HepG2 (cell line): ENCODE measurements around the gene SMAP1. TPM values are rescaled to one million over a fixed set of nuclear protein-coding genes. Genes with fewer than 3 reads are reported as not detected.

Experiments used
- ARID2 ChIP-seq: sonication (generic); formaldehyde crosslinking; IDR thresholded peaks from 2 replicates; pipeline ENCODE4 v1.8.1; 2022; ENCODE audit warnings: mild to moderate bottlenecking, missing genetic modification reagents, borderline replicate concordance
- ARID3A ChIP-seq: IDR thresholded peaks from 2 replicates; pipeline ENCODE4 v1.6.1; 2012; ENCODE audit warnings: low read depth, low read length, improper control_type of control experiment
- CENPT ChIP-seq: sonication (generic); formaldehyde crosslinking; IDR thresholded peaks from 2 replicates; pipeline ENCODE4 v1.8.0; 2022; ENCODE audit warnings: low read depth, mild to moderate bottlenecking, moderate library complexity, missing genetic modification reagents
- KDM6A ChIP-seq: IDR thresholded peaks from 2 replicates; pipeline ENCODE4 v1.6.1; 2016; ENCODE audit warnings: low read depth
- MED8 ChIP-seq: sonication (generic); formaldehyde crosslinking; IDR thresholded peaks from 2 replicates; pipeline ENCODE4 v1.8.1; 2023; ENCODE audit warnings: mild to moderate bottlenecking, missing genetic modification reagents; ENCODE audit not compliant: insufficient replicate concordance
- MIER2 ChIP-seq: IDR thresholded peaks from 2 replicates; pipeline ENCODE4 v1.6.1; 2016; ENCODE audit warnings: missing biosample characterization, missing genetic modification reagents
- ZFY ChIP-seq: sonication (generic); formaldehyde crosslinking; IDR thresholded peaks from 2 replicates; pipeline ENCODE4 v1.4.0; 2020; ENCODE audit warnings: missing genetic modification reagents
- ZNF484 ChIP-seq: sonication (generic); formaldehyde crosslinking; IDR thresholded peaks from 2 replicates; pipeline ENCODE4 v1.5.1; 2020; ENCODE audit warnings: mild to moderate bottlenecking, low read depth, missing genetic modification reagents, borderline replicate concordance
- ZNF770 ChIP-seq: sonication (generic); formaldehyde crosslinking; IDR thresholded peaks from 2 replicates; pipeline ENCODE4 v1.5.0; 2020; ENCODE audit warnings: mild to moderate bottlenecking, missing genetic modification reagents
- polyA plus RNA-seq, 8 experiments: library from polyadenylated mRNA; depleted of rRNA in 3 of 8; stranded (reverse) in 7 of 8; unstranded in 1 of 8; fragments of >200 nt; fragmentation: Illumina TruSeq in 4 of 8; extraction: Trizol in 4 of 8; gene quantifications; 2 replicates each; pipeline versions ENCODE4 v1.2.1 to v1.2.3, GENCODE V29; 2011 to 2016; ENCODE audit warnings: low read depth in 4 of 8, missing spikeins in 1 of 8, mixed read lengths in 1 of 8; ENCODE audit not compliant: insufficient read depth in 1 of 8
- total RNA-seq, 5 experiments: library from RNA; depleted of rRNA; stranded (reverse); fragments of >200 nt; fragmentation: Illumina TruSeq; extraction: Trizol; gene quantifications; 2 replicates each; pipeline ENCODE4 v1.2.3, GENCODE V29; 2016; ENCODE audit warnings: low read depth in 1 of 5
- TF ChIP-seq, protein P1 (sequence below): sonication (generic); formaldehyde crosslinking; IDR thresholded peaks from 2 replicates; pipeline ENCODE4 v1.5.0; 2020; ENCODE audit warnings: mild to moderate bottlenecking, missing genetic modification reagents
- TF ChIP-seq, protein P2 (sequence below): sonication (generic); formaldehyde crosslinking; IDR thresholded peaks from 2 replicates; pipeline ENCODE4 v1.4.0; 2020; ENCODE audit warnings: missing genetic modification reagents, borderline replicate concordance

The SMAP1 gene
- total and polyA plus RNA-seq, 2 of the 13 experiments (the other 11 are each of a cell fraction or from before 2014, with no cell fraction given) = 13.4 to 17.8 TPM

DNA sequence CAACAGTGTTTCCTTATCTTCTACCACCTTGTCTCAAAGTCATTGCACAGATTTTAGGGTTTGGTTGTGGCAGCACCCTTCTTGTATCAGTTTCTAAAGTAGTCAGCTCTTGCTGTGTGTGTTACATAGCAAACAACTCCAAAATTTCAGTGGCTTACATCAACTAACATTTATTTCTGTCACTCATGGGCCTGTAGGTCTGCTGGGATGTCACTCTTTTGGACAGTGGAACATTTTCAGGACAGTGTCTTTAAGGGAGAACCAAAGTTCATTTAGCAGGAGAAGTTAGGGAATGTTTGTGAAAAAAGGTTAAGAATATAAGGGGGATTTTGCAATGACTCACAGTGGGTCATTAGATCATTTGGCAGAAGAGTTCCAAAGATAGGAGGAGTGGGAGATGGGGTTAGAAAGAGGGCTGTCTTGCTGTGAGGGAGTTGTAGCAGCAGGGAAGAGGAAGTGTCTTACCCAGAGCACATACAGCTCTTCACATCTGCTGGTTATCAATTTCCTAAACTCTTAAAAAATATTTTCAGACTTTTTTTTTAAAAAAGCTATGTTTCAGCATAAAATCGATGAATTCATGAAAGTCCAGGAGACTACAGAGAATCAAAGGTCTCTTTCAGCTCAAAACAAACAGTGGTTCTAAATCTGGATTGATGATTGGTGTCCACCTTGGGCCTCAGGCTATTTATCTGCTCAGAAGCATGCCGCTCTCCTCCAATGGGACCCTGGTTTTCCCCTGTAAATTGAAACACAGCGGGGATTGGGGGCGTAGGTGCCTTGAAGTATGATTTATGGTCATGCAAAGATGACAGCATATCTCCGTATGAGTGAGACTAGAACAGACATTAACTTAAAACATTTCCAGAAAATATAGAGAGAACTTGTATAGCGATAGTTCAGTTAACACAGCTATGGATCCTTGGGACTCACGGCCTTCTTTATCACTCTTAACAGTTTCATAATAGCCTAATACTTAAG is 171.9 kb downstream of the SMAP1 start (continued):
- TF ChIP-seq, protein P1, sequence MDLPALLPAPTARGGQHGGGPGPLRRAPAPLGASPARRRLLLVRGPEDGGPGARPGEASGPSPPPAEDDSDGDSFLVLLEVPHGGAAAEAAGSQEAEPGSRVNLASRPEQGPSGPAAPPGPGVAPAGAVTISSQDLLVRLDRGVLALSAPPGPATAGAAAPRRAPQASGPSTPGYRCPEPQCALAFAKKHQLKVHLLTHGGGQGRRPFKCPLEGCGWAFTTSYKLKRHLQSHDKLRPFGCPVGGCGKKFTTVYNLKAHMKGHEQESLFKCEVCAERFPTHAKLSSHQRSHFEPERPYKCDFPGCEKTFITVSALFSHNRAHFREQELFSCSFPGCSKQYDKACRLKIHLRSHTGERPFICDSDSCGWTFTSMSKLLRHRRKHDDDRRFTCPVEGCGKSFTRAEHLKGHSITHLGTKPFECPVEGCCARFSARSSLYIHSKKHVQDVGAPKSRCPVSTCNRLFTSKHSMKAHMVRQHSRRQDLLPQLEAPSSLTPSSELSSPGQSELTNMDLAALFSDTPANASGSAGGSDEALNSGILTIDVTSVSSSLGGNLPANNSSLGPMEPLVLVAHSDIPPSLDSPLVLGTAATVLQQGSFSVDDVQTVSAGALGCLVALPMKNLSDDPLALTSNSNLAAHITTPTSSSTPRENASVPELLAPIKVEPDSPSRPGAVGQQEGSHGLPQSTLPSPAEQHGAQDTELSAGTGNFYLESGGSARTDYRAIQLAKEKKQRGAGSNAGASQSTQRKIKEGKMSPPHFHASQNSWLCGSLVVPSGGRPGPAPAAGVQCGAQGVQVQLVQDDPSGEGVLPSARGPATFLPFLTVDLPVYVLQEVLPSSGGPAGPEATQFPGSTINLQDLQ (CRISPR knock-in tag) = no peak
- no peak for TF ChIP-seq ARID2 (CRISPR knock-in tag)
- TF ChIP-seq KDM6A (CRISPR knock-in tag) = no peak
- TF ChIP-seq, protein P2, sequence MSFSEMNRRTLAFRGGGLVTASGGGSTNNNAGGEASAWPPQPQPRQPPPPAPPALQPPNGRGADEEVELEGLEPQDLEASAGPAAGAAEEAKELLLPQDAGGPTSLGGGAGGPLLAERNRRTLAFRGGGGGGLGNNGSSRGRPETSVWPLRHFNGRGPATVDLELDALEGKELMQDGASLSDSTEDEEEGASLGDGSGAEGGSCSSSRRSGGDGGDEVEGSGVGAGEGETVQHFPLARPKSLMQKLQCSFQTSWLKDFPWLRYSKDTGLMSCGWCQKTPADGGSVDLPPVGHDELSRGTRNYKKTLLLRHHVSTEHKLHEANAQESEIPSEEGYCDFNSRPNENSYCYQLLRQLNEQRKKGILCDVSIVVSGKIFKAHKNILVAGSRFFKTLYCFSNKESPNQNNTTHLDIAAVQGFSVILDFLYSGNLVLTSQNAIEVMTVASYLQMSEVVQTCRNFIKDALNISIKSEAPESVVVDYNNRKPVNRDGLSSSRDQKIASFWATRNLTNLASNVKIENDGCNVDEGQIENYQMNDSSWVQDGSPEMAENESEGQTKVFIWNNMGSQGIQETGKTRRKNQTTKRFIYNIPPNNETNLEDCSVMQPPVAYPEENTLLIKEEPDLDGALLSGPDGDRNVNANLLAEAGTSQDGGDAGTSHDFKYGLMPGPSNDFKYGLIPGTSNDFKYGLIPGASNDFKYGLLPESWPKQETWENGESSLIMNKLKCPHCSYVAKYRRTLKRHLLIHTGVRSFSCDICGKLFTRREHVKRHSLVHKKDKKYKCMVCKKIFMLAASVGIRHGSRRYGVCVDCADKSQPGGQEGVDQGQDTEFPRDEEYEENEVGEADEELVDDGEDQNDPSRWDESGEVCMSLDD (CRISPR knock-in tag) = no peak
- TF ChIP-seq MED8 (CRISPR knock-in tag) = no peak
- peak; percentile 39; the same call in 1 of the 2 replicates for TF ChIP-seq ARID3A
- TF ChIP-seq ZNF484 (CRISPR knock-in tag) = no peak
- no peak for TF ChIP-seq ZNF770 (CRISPR knock-in tag)
- no peak for TF ChIP-seq ZFY (CRISPR knock-in tag)
- no peak for TF ChIP-seq MIER2 (CRISPR knock-in tag)
- no peak for TF ChIP-seq CENPT (CRISPR knock-in tag)
